C4-2B (cell line): ENCODE results near the gene FAM200A.

Experiments
- ZFX ChIP-seq: fragments of 450-650 bp; IDR thresholded peaks from 2 replicates; pipeline ENCODE4 v1.6.1; 2017
- TF ChIP-seq, protein P1 (sequence below): fragments of 450-650 bp; conservative IDR thresholded peaks from 2 replicates; pipeline ENCODE4 v1.5.1; 2017; ENCODE audit warnings: mild to moderate bottlenecking

DNA sequence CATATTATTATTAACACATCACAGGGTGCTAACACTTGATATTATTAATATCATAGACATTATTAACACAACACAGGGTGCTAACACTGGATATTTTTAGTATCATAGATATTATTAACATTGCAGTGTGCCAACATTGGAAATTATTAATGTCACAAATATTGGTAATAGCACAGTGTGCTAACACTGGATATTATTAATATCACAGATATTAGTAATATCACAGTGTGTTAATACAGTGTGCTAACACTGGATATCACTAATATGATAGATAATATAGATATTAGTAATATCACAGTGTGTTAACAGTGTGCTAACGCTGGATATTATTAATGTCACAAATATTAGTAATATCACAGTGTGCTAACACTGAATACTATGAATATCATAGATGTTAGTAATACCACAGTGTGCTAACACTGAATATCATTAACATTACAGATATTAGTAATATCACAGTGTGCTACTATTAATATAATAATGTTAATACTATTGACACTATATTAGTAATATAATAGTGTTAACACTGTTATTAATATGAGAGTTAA is 44.6 kb upstream of the FAM200A start:
- TF ChIP-seq, protein P1, sequence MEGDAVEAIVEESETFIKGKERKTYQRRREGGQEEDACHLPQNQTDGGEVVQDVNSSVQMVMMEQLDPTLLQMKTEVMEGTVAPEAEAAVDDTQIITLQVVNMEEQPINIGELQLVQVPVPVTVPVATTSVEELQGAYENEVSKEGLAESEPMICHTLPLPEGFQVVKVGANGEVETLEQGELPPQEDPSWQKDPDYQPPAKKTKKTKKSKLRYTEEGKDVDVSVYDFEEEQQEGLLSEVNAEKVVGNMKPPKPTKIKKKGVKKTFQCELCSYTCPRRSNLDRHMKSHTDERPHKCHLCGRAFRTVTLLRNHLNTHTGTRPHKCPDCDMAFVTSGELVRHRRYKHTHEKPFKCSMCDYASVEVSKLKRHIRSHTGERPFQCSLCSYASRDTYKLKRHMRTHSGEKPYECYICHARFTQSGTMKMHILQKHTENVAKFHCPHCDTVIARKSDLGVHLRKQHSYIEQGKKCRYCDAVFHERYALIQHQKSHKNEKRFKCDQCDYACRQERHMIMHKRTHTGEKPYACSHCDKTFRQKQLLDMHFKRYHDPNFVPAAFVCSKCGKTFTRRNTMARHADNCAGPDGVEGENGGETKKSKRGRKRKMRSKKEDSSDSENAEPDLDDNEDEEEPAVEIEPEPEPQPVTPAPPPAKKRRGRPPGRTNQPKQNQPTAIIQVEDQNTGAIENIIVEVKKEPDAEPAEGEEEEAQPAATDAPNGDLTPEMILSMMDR = no peak
- TF ChIP-seq ZFX = no peak
